Upper lobe of left lung (tissue), 6 donors: Measurements from ENCODE around the gene ACOXL. TPM values are rescaled to one million over a fixed set of nuclear protein-coding genes. Genes with fewer than 3 reads are reported as not detected.

Experiments used
- ATAC-seq, 2 donors: fragments of 200-7000 bp; cut with Tn5 transposase; one replicate each; pipeline ENCODE4 v1.9.1; 2022; ENCODE audit warnings: mild to moderate bottlenecking in 2 of 2, moderate library complexity in 2 of 2; ENCODE audit not compliant: low FRiP score in 2 of 2
- DNase-seq, 2 donors: peaks; one replicate each; pipeline ENCODE4 v3.0.0-alpha.2; 2019 to 2020
- H3K27ac ChIP-seq, 4 donors: fragments of 200-600 bp; sonication (generic); one replicate each; pipeline ENCODE4 v1.5.1; 2016 to 2019
- H3K27me3 ChIP-seq, 4 donors: fragments of 200-600 bp; sonication (generic); one replicate each; pipeline ENCODE4 v1.5.1; 2017 to 2019
- H3K36me3 ChIP-seq, 4 donors: fragments of 200-600 bp; sonication (generic); one replicate each; pipeline ENCODE4 v1.5.1; 2016 to 2019
- H3K4me1 ChIP-seq, 4 donors: fragments of 200-600 bp; sonication (generic); one replicate each; pipeline ENCODE4 v1.5.1; 2018 to 2019
- H3K4me3 ChIP-seq, 4 donors: fragments of 200-600 bp; sonication (generic); one replicate each; pipeline ENCODE4 v1.5.1; 2017 to 2019; ENCODE audit warnings: mild to moderate bottlenecking in 2 of 4, moderate library complexity in 1 of 4
- H3K9me3 ChIP-seq, 4 donors: fragments of 200-600 bp; sonication (generic); one replicate each; pipeline ENCODE4 v1.5.1; 2018 to 2019
- EP300 ChIP-seq, 4 donors: sonication (generic); formaldehyde crosslinking; IDR thresholded peaks; one replicate each; pipeline ENCODE4 v1.5.1; 2017; ENCODE audit warnings: antibody characterized with exemption in 4 of 4, control low read depth in 2 of 4
- POLR2A ChIP-seq, 4 donors: fragments of 450-650 bp; IDR thresholded peaks; one replicate each; pipeline ENCODE4 v1.5.1; 2016 to 2017; ENCODE audit warnings: antibody characterized with exemption in 4 of 4, mild to moderate bottlenecking in 2 of 4
- POLR2AphosphoS5 ChIP-seq, 2 donors: sonication (generic); formaldehyde crosslinking; IDR thresholded peaks; one replicate each; pipeline ENCODE4 v1.5.1; 2017; ENCODE audit warnings: antibody characterized with exemption in 2 of 2
- WGBS, 2 donors: methylation state at CpG; one replicate each; pipeline ENCODE4 v1.1.5; 2017 to 2018; 5-methylcytosine and 5-hydroxymethylcytosine counted together
- total RNA-seq, 6 donors: library from RNA; depleted of rRNA in 4 of 6; stranded (reverse); fragments of >200 nt in 4 of 6; gene quantifications; one replicate each; pipeline versions ENCODE4 v1.1.0 to v1.2.1, GENCODE V29; 2016 to 2021
- TF ChIP-seq, protein P1 (sequence below), 6 experiments: fragments of 450-650 bp in 4 of 6; fragments of 200-600 bp in 2 of 6; sonication (generic) in 2 of 6; IDR thresholded peaks; one replicate each; pipeline ENCODE4 v1.5.1; 2016 to 2019; ENCODE audit warnings: antibody characterized with exemption in 6 of 6
- donor health status: DM: no; HTN: no; CAD: no; lungs with moderate emphysema.
- donor health status: DM: no; HTN: yes; CAD: no; lungs with severe emphysema.

ACOXL gene
- total RNA-seq, 6 donors from 2014 or later, result 30.2 to 128 (median 38.0) TPM

DNA sequence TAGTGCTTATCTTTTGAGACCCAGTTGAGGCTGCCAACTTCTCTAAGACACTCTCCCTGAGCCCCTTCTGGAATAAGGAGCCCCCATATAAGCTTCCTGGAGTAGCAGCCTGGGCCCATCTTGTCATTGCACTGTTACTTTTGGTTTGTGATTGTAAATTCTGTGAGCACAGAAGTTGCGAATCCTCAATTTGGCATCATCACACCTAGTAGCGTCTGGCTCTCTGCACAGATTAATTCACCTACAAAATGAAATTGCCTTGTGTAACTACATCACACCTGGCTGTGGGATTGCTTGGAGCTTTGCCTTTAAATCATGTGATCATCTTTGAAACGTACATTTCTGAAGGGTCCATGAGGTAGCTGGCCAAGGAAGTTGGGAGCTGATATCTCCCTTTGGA lies 195.2 kb downstream of the ACOXL start:
- Histone ChIP-seq H3K9me3 (peaks cover 6 to 14% (median 11%) of the 10 kb centered on the region in 4 donors), H3K27me3 (no peaks in the 10 kb centered on the region), H3K4me1 (peaks cover 0 to 4% (median 4%) of the 10 kb centered on the region in 4 donors), H3K27ac (no peak overlapping the region), H3K36me3 (no peaks in the 10 kb centered on the region), H3K4me3 (no peak overlapping the region)
- TF ChIP-seq, protein P1, sequence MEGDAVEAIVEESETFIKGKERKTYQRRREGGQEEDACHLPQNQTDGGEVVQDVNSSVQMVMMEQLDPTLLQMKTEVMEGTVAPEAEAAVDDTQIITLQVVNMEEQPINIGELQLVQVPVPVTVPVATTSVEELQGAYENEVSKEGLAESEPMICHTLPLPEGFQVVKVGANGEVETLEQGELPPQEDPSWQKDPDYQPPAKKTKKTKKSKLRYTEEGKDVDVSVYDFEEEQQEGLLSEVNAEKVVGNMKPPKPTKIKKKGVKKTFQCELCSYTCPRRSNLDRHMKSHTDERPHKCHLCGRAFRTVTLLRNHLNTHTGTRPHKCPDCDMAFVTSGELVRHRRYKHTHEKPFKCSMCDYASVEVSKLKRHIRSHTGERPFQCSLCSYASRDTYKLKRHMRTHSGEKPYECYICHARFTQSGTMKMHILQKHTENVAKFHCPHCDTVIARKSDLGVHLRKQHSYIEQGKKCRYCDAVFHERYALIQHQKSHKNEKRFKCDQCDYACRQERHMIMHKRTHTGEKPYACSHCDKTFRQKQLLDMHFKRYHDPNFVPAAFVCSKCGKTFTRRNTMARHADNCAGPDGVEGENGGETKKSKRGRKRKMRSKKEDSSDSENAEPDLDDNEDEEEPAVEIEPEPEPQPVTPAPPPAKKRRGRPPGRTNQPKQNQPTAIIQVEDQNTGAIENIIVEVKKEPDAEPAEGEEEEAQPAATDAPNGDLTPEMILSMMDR (IDR thresholded peaks at IDR 0.05), result no peak
- TF ChIP-seq POLR2A (IDR thresholded peaks at IDR 0.05) (no peak), POLR2AphosphoS5 (IDR thresholded peaks at IDR 0.05) (no peak), EP300 (IDR thresholded peaks at IDR 0.05) (no peak)
- 87 to 94% methylated on average over 3 of the region's 3 CpGs for WGBS, 2 donors
- DNase-seq (no peak), ATAC-seq (no peak)

DNA sequence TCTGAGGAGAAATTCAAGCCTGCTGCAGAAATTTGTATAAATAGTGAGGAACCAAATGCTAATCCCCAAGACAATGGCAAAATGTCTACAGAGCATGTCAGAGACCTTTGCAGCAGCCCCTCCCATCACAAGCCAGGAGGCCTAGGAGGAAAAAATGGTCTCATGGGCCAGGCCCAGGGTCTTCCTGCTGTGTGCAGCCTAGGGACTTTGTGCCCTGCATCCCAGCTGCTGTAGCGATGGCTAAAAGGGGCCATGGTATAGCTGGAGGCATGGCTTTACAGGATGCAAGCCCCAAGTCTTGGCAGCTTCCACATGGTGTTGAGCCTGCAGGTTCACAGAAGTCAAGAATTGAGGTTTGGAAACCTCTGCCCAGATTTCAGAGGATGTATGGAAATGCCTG lies 197.2 kb downstream of the ACOXL start:
- TF ChIP-seq POLR2A (IDR thresholded peaks at IDR 0.05), result no peak
- TF ChIP-seq EP300 (IDR thresholded peaks at IDR 0.05), result no peak
- TF ChIP-seq, protein P1 (IDR thresholded peaks at IDR 0.05), result no peak
- no peak for TF ChIP-seq POLR2AphosphoS5 (IDR thresholded peaks at IDR 0.05)
- 100% methylated on average over 1 of the region's 1 CpG for WGBS, 2 donors
- H3K27ac ChIP-seq, result no peak overlapping the region

DNA sequence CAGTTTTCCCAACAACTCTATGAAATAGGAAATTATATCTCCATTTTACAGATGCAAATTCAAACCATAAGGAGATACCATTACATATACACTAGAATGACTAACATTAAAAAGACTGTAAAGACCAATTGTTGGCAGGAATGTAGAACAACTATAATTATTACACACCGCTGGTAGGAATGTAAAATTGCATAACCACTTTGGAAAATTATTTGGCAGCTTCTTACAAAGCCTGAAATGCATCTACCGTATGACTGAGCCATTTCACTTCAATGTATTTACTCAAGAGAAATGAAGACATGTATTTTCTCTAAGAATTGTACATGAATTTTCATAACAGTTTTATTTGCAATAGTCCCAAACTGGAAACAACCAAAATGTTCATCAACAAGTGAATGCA lies 199.3 kb downstream of the ACOXL start:
- Histone ChIP-seq H3K4me3 (no peak overlapping the region), H3K4me1 (peaks cover 0 to 4% (median 4%) of the 10 kb centered on the region in 4 donors), H3K9me3 (peaks cover 6 to 14% (median 11%) of the 10 kb centered on the region in 4 donors), H3K27me3 (no peaks in the 10 kb centered on the region), H3K36me3 (no peaks in the 10 kb centered on the region), H3K27ac (no peak overlapping the region)
- TF ChIP-seq POLR2AphosphoS5 (IDR thresholded peaks at IDR 0.05), result no peak
- TF ChIP-seq, protein P1 (IDR thresholded peaks at IDR 0.05), result peak in 2 of 6 experiments; percentile 8 to 14
- ATAC-seq, result peak in 1 of 2 donors; percentile 57
- no peak for DNase-seq
- WGBS, 2 donors, result 52 to 59% methylated on average over 2 of the region's 2 CpGs

More for the DNA sequence above, 197.2 kb downstream of the ACOXL start:
- Histone ChIP-seq H3K9me3 (peaks cover 6 to 14% (median 11%) of the 10 kb centered on the region in 4 donors), H3K4me1 (peaks cover 0 to 4% (median 4%) of the 10 kb centered on the region in 4 donors), H3K36me3 (no peaks in the 10 kb centered on the region), H3K4me3 (no peak overlapping the region), H3K27me3 (no peaks in the 10 kb centered on the region)
- ATAC-seq (no peak), DNase-seq (no peak)

DNA sequence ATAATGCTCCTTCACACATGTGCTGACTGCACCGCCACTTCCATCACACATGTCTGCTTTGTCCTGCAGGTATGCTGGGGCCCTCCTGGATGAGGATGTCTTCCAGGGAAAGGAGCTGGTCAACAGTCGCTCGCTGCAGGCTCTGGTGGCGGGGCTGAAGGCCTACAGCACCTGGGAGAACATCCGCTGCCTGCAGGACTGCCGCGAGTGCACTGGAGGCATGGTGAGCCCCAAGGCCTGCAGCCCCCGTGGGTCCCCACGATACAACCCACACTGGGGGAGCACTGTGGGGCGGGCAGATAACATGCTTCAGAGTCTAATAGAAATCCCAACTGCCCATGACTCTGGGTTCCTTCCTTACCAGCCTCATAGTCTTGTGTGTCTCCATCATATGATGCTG lies 201.0 kb downstream of the ACOXL start:
- 86 to 100% methylated on average over 3 to 9 of the region's 10 CpGs for WGBS, 2 donors
- DNase-seq (peak in 1 of 2 donors; percentile 53), ATAC-seq (peak in 1 of 2 donors; percentile 37)
- TF ChIP-seq POLR2A (IDR thresholded peaks at IDR 0.05) (no peak), EP300 (IDR thresholded peaks at IDR 0.05) (no peak), POLR2AphosphoS5 (IDR thresholded peaks at IDR 0.05) (no peak)
- TF ChIP-seq, protein P1 (IDR thresholded peaks at IDR 0.05), result no peak
- Histone ChIP-seq H3K27me3 (no peaks in the 10 kb centered on the region), H3K4me3 (no peak overlapping the region), H3K36me3 (no peaks in the 10 kb centered on the region), H3K9me3 (peaks cover 6 to 14% (median 11%) of the 10 kb centered on the region in 4 donors), H3K4me1 (peaks cover 0 to 4% (median 4%) of the 10 kb centered on the region in 4 donors), H3K27ac (no peak overlapping the region)

DNA sequence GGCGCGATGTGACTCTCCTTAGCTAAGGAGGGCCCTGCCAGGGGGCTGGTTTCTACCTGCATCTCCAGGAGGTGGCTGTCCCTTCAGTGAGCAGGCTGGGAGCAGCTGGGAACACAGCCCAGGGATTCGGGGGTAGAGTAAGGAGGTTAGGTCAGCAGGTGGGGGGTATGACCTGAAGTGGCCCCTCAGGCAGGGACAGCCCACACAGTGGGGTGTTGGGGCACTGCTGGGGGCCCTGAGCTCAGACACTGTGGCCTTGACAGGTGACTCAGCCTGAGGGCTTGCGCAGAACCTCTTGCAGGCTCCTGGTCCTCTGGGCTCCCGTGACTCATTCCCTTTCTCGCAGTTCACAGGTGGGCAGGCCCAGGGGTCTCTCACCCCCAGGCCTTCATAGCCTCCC lies 202.6 kb downstream of the ACOXL start:
- Histone ChIP-seq H3K4me3 (no peak overlapping the region), H3K27ac (no peak overlapping the region), H3K36me3 (no peaks in the 10 kb centered on the region), H3K27me3 (no peaks in the 10 kb centered on the region), H3K4me1 (peaks cover 0 to 4% (median 4%) of the 10 kb centered on the region in 4 donors), H3K9me3 (peaks cover under 1 to 5% (median 3%) of the 10 kb centered on the region in 4 donors)
- 87 to 93% methylated on average over 6 of the region's 6 CpGs for WGBS, 2 donors
- DNase-seq (no peak), ATAC-seq (no peak)
- TF ChIP-seq EP300 (IDR thresholded peaks at IDR 0.05), result no peak
- no peak for TF ChIP-seq POLR2AphosphoS5 (IDR thresholded peaks at IDR 0.05)
- TF ChIP-seq, protein P1 (IDR thresholded peaks at IDR 0.05), result no peak
- no peak for TF ChIP-seq POLR2A (IDR thresholded peaks at IDR 0.05)
